Smooth muscle cell (in vitro differentiated cells): ENCODE results near the gene C1GALT1C1L. TPM values are rescaled to one million over a fixed set of nuclear protein-coding genes. Genes with fewer than 3 reads are reported as not detected.
"Not testable (repeated sequence)": the region's sequence is repeated elsewhere in the genome, so short reads cannot be mapped to it uniquely, and the experiment has no call there.

ENCODE experiments used
- DNase-seq: peaks from one replicate; lab custom pipeline; 2025; ENCODE audit not compliant: unreplicated experiment; lab: John Stamatoyannopoulos, UW
- H2AFZ ChIP-seq: fragments of 200-600 bp; sonication (generic); 2 replicates; pipeline ENCODE4 v1.6.0; 2016; ENCODE audit warnings: antibody characterized with exemption, low read depth, mild to moderate bottlenecking
- H3F3A ChIP-seq: fragments of 200-600 bp; sonication (generic); 2 replicates; pipeline ENCODE4 v1.6.0; 2017; ENCODE audit warnings: antibody characterized with exemption, low read depth
- H3K27ac ChIP-seq: fragments of 200-600 bp; sonication (generic); 2 replicates; pipeline ENCODE4 v1.5.1; 2016; ENCODE audit warnings: low read depth, mild to moderate bottlenecking
- H3K27me3 ChIP-seq: fragments of 200-600 bp; sonication (generic); 2 replicates; pipeline ENCODE4 v1.6.1; 2016; ENCODE audit warnings: low read depth, mild to moderate bottlenecking
- H3K36me3 ChIP-seq: fragments of 200-600 bp; sonication (generic); 2 replicates; pipeline ENCODE4 v1.5.1; 2016; ENCODE audit warnings: low read depth
- H3K4me1 ChIP-seq: fragments of 200-600 bp; sonication (generic); 2 replicates; pipeline ENCODE4 v1.5.1; 2016; ENCODE audit warnings: low read depth
- H3K4me2 ChIP-seq: fragments of 200-600 bp; sonication (generic); 2 replicates; pipeline ENCODE4 v1.6.0; 2016; ENCODE audit warnings: mild to moderate bottlenecking
- H3K4me3 ChIP-seq: fragments of 200-600 bp; sonication (generic); 2 replicates; pipeline ENCODE4 v1.5.1; 2016; ENCODE audit warnings: mild to moderate bottlenecking
- H3K79me2 ChIP-seq: fragments of 200-600 bp; sonication (generic); 2 replicates; pipeline ENCODE4 v1.6.0; 2016; ENCODE audit warnings: low read depth, mild to moderate bottlenecking
- H3K9ac ChIP-seq: fragments of 200-600 bp; sonication (generic); 2 replicates; pipeline ENCODE4 v1.6.0; 2016; ENCODE audit warnings: low read depth
- H3K9me3 ChIP-seq: fragments of 200-600 bp; sonication (generic); replicated peaks from 2 replicates; pipeline ENCODE4 v1.5.1; 2016; ENCODE audit warnings: low read depth
- H4K20me1 ChIP-seq: fragments of 200-600 bp; sonication (generic); 2 replicates; pipeline ENCODE4 v1.6.0; 2016; ENCODE audit warnings: low read depth
- WGBS: methylation state at CpG from one replicate; pipeline ENCODE4 v1.1.7; 2016; ENCODE audit warnings: low lambda C conversion rate; 5-methylcytosine and 5-hydroxymethylcytosine counted together
- polyA plus RNA-seq: library from polyadenylated mRNA; unstranded; fragments of >200 nt; fragmentation: Nextera tagmentation; extraction: Ambion mirVana; gene quantifications from 2 replicates; pipeline ENCODE4 v1.2.1, GENCODE V29; 2016
- total RNA-seq: library from RNA; depleted of rRNA; stranded (reverse); fragments of >200 nt; gene quantifications from 2 replicates; pipeline ENCODE4 v1.2.3, GENCODE V29; 2014
- TF ChIP-seq, protein P1 (sequence below): fragments of 200-600 bp; sonication (generic); IDR thresholded peaks from 2 replicates; pipeline ENCODE4 v1.5.1; 2017; ENCODE audit warnings: borderline replicate concordance, mild to moderate bottlenecking, antibody characterized with exemption; ENCODE audit not compliant: insufficient read depth, poor library complexity, severe bottlenecking

The C1GALT1C1L gene
- total and polyA plus RNA-seq, 2 experiments from 2014 or later, result 0.14 TPM; not detected in 1

DNA sequence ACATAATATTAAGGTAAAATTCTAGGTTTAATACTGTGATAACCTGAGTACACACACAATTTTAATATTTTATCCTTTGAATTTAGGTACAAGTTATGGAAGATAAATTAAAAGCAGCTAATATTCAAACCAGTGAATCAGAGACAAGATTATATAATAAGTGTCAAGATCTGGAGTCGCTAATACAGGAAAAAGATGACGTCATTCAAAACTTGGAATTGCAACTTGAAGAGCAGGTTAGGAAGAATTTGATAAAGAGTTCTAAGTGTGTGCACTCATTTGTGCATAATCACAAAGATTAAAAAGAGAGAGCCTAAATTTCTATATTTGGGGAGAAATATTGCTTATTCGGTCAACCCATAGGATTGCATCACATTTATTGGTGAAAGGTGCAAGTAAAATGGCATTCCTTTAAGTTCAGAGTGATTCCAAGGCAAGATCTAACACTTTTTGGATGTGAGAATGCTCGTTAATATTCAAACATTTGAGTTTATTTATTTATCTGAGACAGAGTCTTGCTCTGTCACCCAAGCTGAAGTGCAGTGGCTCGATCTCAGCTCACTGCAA lies 16.3 kb upstream of the C1GALT1C1L start:
- H3K4me2 ChIP-seq, result no peak overlapping the region

DNA sequence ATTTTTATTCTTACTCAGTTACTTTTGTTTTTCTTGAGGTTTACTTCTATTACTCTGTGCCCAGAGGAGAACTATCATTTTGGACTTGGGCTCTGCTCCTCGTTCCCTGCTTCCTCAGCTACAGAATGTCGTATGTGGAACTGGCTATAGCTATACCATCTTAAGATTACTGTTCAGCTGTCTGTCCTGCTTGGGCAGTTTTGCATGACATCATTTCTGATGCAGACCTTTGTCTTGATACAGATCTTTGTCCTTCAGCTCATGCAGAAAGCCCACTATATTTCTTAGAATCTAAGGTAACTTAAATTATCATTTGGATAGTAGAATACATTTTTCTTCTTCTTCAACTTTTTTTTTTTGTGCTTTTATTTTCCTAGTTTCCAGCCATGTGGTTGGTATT lies 13.8 kb upstream of the C1GALT1C1L start:
- Histone ChIP-seq H4K20me1 (no peaks in the 10 kb centered on the region), H3K27ac (no peak overlapping the region), H3K4me3 (no peak overlapping the region), H3K36me3 (no peaks in the 10 kb centered on the region), H3K4me1 (no peaks in the 10 kb centered on the region), H3K27me3 (no peaks in the 10 kb centered on the region), H3K4me2 (no peak overlapping the region), H3K9me3 (no peaks in the 10 kb centered on the region), H3F3A (no peaks in the 10 kb centered on the region), H3K79me2 (no peaks in the 10 kb centered on the region), H2AFZ (no peak overlapping the region), H3K9ac (no peak overlapping the region)
- 86% methylated on average over 2 of the region's 2 CpGs for WGBS
- TF ChIP-seq, protein P1, sequence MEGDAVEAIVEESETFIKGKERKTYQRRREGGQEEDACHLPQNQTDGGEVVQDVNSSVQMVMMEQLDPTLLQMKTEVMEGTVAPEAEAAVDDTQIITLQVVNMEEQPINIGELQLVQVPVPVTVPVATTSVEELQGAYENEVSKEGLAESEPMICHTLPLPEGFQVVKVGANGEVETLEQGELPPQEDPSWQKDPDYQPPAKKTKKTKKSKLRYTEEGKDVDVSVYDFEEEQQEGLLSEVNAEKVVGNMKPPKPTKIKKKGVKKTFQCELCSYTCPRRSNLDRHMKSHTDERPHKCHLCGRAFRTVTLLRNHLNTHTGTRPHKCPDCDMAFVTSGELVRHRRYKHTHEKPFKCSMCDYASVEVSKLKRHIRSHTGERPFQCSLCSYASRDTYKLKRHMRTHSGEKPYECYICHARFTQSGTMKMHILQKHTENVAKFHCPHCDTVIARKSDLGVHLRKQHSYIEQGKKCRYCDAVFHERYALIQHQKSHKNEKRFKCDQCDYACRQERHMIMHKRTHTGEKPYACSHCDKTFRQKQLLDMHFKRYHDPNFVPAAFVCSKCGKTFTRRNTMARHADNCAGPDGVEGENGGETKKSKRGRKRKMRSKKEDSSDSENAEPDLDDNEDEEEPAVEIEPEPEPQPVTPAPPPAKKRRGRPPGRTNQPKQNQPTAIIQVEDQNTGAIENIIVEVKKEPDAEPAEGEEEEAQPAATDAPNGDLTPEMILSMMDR, result no peak
- no peak for DNase-seq

More for the DNA sequence above, 16.3 kb upstream of the C1GALT1C1L start:
- Histone ChIP-seq H3K79me2 (no peaks in the 10 kb centered on the region), H3K9ac (no peak overlapping the region), H4K20me1 (no peaks in the 10 kb centered on the region), H3K4me3 (no peak overlapping the region), H3K27me3 (no peaks in the 10 kb centered on the region), H3K27ac (no peak overlapping the region), H3K4me1 (no peaks in the 10 kb centered on the region), H3K36me3 (no peaks in the 10 kb centered on the region), H3F3A (no peaks in the 10 kb centered on the region), H3K9me3 (no peaks in the 10 kb centered on the region), H2AFZ (no peak overlapping the region)
- 87% methylated on average over 5 of the region's 5 CpGs for WGBS
- TF ChIP-seq, protein P1, result no peak
- DNase-seq, result no peak

DNA sequence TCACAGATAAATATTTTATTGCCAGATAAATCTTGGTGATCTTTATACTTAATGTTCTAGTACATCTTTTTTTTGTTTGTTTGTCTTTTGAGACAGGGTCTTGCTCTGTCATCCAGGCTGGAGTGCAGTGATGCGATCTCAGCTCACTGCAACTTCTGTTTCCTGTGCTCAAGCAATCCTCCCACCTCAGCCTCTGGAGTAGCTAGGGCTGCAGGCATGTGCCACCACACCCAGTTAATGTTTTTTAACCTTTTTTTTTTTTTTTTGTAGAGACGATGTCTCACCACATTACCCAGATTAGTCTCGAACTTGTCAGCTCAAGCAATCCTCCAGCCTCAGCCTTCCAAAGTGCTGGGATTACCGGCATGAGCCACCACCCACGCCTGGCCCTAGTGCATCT lies 9.1 kb upstream of the C1GALT1C1L start:
- H3K27me3 ChIP-seq, result no peaks in the 10 kb centered on the region
- TF ChIP-seq, protein P1, result no peak
- no peaks in the 10 kb centered on the region for H3K9me3 ChIP-seq
- H3K79me2 ChIP-seq, result no peaks in the 10 kb centered on the region
- H3K27ac ChIP-seq, result no peak overlapping the region
- 51% methylated on average over 5 of the region's 5 CpGs for WGBS
- no peak overlapping the region for H3K9ac ChIP-seq
- H4K20me1 ChIP-seq, result no peaks in the 10 kb centered on the region
- no peaks in the 10 kb centered on the region for H3K36me3 ChIP-seq
- H3K4me2 ChIP-seq, result no peak overlapping the region
- no peaks in the 10 kb centered on the region for H3F3A ChIP-seq
- no peak overlapping the region for H3K4me3 ChIP-seq
- no peaks in the 10 kb centered on the region for H3K4me1 ChIP-seq
- no peak overlapping the region for H2AFZ ChIP-seq
- DNase-seq, result no peak

DNA sequence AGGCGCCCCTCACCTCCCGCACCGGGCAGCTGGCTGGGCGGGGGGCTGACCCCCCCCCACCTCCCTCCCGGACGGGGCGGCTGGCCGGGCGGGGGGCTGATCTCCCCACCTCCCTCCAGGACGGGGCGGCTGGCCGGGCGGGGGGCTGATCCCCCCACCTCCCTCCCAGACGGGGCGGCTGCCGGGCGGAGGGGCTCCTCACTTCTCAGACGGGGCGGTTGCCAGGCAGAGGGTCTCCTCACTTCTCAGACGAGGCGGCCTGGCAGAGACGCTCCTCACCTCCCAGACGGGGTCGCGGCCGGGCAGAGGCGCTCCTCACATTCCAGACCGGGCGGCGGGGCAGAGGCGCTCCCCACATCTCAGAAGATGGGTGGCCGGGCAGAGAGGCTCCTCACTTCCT lies 1.6 kb upstream of the C1GALT1C1L start:
- not testable (repeated sequence) for H3K79me2 ChIP-seq, H3K9me3 ChIP-seq, H3K4me2 ChIP-seq, H4K20me1 ChIP-seq, H3K4me3 ChIP-seq, H3K27me3 ChIP-seq, H3F3A ChIP-seq, DNase-seq, H3K4me1 ChIP-seq, H3K36me3 ChIP-seq, H2AFZ ChIP-seq, H3K9ac ChIP-seq, H3K27ac ChIP-seq
- WGBS, result 98% methylated on average over 12 of the region's 32 CpGs
